SK-N-SH (cell line): ENCODE measurements around the gene SPATA12. TPM values are rescaled to one million over a fixed set of nuclear protein-coding genes. Genes with fewer than 3 reads are reported as not detected.

Experiments used
- CTCF ChIA-PET: fragments of 300-600, 350-600 bp; formaldehyde crosslinking; extraction: SDS; loops from one replicate; lab custom pipeline; 2021; lab: Yijun Ruan, JAX
- POLR2A ChIA-PET: fragments of 350-600 bp; sonication (Branson Sonifier 250); formaldehyde crosslinking; extraction: SDS; loops from one replicate; lab custom pipeline; 2020; ENCODE audit warnings: antibody characterized with exemption, inconsistent platforms; lab: Yijun Ruan, JAX
- DNase-seq: peaks from one replicate; pipeline ENCODE4 v3.0.0; 2012
- H2AFZ ChIP-seq: fragments of 200-600 bp; sonication (generic); 2 replicates; pipeline ENCODE4 v1.8.1; 2016; ENCODE audit warnings: antibody characterized with exemption, mild to moderate bottlenecking, low read depth
- H3F3A ChIP-seq: fragments of 200-600 bp; sonication (generic); replicated peaks from 2 replicates; pipeline ENCODE3; 2016; ENCODE audit warnings: antibody characterized with exemption, mild to moderate bottlenecking; ENCODE audit not compliant: insufficient read depth
- H3K27ac ChIP-seq, 2 experiments: fragments of 200-500 bp in 1 of 2; fragments of 200-600 bp in 1 of 2; sonication (Bioruptor generic) in 1 of 2; sonication (generic), shearing (Covaris generic) in 1 of 2; 2 replicates each; pipeline versions ENCODE4 v1.5.1 to v1.6.1; 2014 to 2016; ENCODE audit warnings: low read depth in 2 of 2, inconsistent platforms in 1 of 2, low read length in 1 of 2, mild to moderate bottlenecking in 1 of 2, mixed read lengths in 1 of 2
- H3K27me3 ChIP-seq: fragments of 200-600 bp; sonication (generic), shearing (Covaris generic); 2 replicates; pipeline ENCODE4 v1.6.1; 2016; ENCODE audit warnings: mixed run types; ENCODE audit not compliant: insufficient read depth
- H3K36me3 ChIP-seq, 2 experiments: fragments of 200-500 bp in 1 of 2; fragments of 200-600 bp in 1 of 2; sonication (Bioruptor generic) in 1 of 2; sonication (generic) in 1 of 2; replicated peaks in 1 of 2; 2 replicates each; pipeline versions ENCODE3 to v1.5.1; 2014 to 2016; ENCODE audit warnings: low read length in 1 of 2, mild to moderate bottlenecking in 1 of 2; ENCODE audit not compliant: insufficient read depth in 2 of 2, control insufficient read depth in 1 of 2
- H3K4me1 ChIP-seq, 2 experiments: fragments of 200-500 bp in 1 of 2; fragments of 200-600 bp in 1 of 2; sonication (Bioruptor generic) in 1 of 2; sonication (generic), shearing (Covaris generic) in 1 of 2; 2 replicates each; pipeline versions ENCODE4 v1.5.1 to v1.6.1; 2014 to 2016; ENCODE audit warnings: low read depth in 1 of 2, low read length in 1 of 2, mixed run types in 1 of 2; ENCODE audit not compliant: insufficient read depth in 2 of 2, control insufficient read depth in 1 of 2
- H3K4me2 ChIP-seq: fragments of 200-600 bp; sonication (generic), shearing (Covaris generic); 2 replicates; pipeline ENCODE4 v1.6.1; 2017; ENCODE audit warnings: mixed run types
- H3K4me3 ChIP-seq, 2 experiments: fragments of 200-500 bp in 1 of 2; fragments of 200-600 bp in 1 of 2; sonication (Bioruptor generic) in 1 of 2; sonication (generic), shearing (Covaris generic) in 1 of 2; 2 replicates each; pipeline versions ENCODE4 v1.5.1 to v1.8.1; 2014 to 2016; ENCODE audit warnings: low read depth in 2 of 2, inconsistent platforms in 1 of 2, low read length in 1 of 2, mild to moderate bottlenecking in 1 of 2, mixed read lengths in 1 of 2, moderate library complexity in 1 of 2
- H3K79me2 ChIP-seq: fragments of 200-600 bp; sonication (generic); 2 replicates; pipeline ENCODE4 v1.8.1; 2017; ENCODE audit warnings: mild to moderate bottlenecking; ENCODE audit not compliant: insufficient read depth
- H3K9ac ChIP-seq: fragments of 200-600 bp; sonication (generic); 2 replicates; pipeline ENCODE4 v1.6.1; 2017; ENCODE audit warnings: mixed run types
- H3K9me2 ChIP-seq: fragments of 200-600 bp; sonication (generic); 2 replicates; pipeline ENCODE4 v1.6.1; 2017; ENCODE audit warnings: mixed run types
- H3K9me3 ChIP-seq: fragments of 200-600 bp; sonication (generic); 2 replicates; pipeline ENCODE4 v1.6.1; 2017; ENCODE audit warnings: mixed run types, mild to moderate bottlenecking, moderate library complexity
- H4K20me1 ChIP-seq: fragments of 200-600 bp; sonication (generic); 2 replicates; pipeline ENCODE4 v1.6.1; 2017; ENCODE audit warnings: mild to moderate bottlenecking, mixed run types; ENCODE audit not compliant: insufficient read depth
- ELF1 ChIP-seq: IDR thresholded peaks from 2 replicates; pipeline ENCODE4 v1.4.0; 2012
- EP300 ChIP-seq, 2 experiments: IDR thresholded peaks; 2 replicates each; pipeline versions ENCODE4 v1.4.0 to v1.6.1; 2012; ENCODE audit warnings: borderline replicate concordance in 1 of 2, low read depth in 1 of 2, low read length in 1 of 2
- EZH2phosphoT487 ChIP-seq: fragments of 200-600 bp; sonication (generic); IDR thresholded peaks from 2 replicates; pipeline ENCODE4 v1.6.1; 2017; ENCODE audit warnings: low read depth, mixed run types, mild to moderate bottlenecking, antibody characterized with exemption, moderate library complexity, borderline replicate concordance
- FOSL2 ChIP-seq: IDR thresholded peaks from 2 replicates; pipeline ENCODE4 v1.4.0; 2012; ENCODE audit warnings: low read depth, mild to moderate bottlenecking, moderate library complexity, borderline replicate concordance
- FOXJ3 ChIP-seq: sonication (generic); formaldehyde crosslinking; IDR thresholded peaks from 2 replicates; pipeline ENCODE4 v1.5.1; 2020; ENCODE audit warnings: mild to moderate bottlenecking, missing genetic modification reagents
- GABPA ChIP-seq: IDR thresholded peaks from 2 replicates; pipeline ENCODE4 v1.4.0; 2012; ENCODE audit warnings: low read depth, mild to moderate bottlenecking
- MEF2A ChIP-seq: IDR thresholded peaks from 2 replicates; pipeline ENCODE4 v1.4.0; 2012; ENCODE audit warnings: low read depth, borderline replicate concordance
- NRF1 ChIP-seq: IDR thresholded peaks from 2 replicates; pipeline ENCODE4 v1.6.1; 2012; ENCODE audit warnings: low read depth, mild to moderate bottlenecking, low read length
- POLR2AphosphoS5 ChIP-seq: IDR thresholded peaks from 2 replicates; pipeline ENCODE4 v1.6.1; 2012; ENCODE audit warnings: low read depth, low read length
- SMC3 ChIP-seq: IDR thresholded peaks from 2 replicates; pipeline ENCODE4 v1.6.1; 2012; ENCODE audit warnings: low read depth, low read length, improper control_type of control experiment
- TCF12 ChIP-seq: IDR thresholded peaks from 2 replicates; pipeline ENCODE4 v1.4.0; 2012
- TEAD4 ChIP-seq: IDR thresholded peaks from 2 replicates; pipeline ENCODE4 v1.4.0; 2012; ENCODE audit warnings: mild to moderate bottlenecking, borderline replicate concordance; ENCODE audit not compliant: insufficient read depth
- YY1 ChIP-seq: IDR thresholded peaks from 2 replicates; pipeline ENCODE4 v1.4.0; 2012; ENCODE audit warnings: low read depth, mild to moderate bottlenecking
- WGBS: methylation state at CpG from one replicate; pipeline ENCODE4 v1.1.6; 2017; ENCODE audit warnings: low lambda C conversion rate; 5-methylcytosine and 5-hydroxymethylcytosine counted together
- polyA plus RNA-seq, 3 experiments: library from polyadenylated mRNA; depleted of rRNA; stranded (reverse); fragments of >200 nt; gene quantifications; 2 replicates each; pipeline ENCODE4 v1.2.3, GENCODE V29; 2012
- TF ChIP-seq, protein P1 (sequence below): fragments of 150-350 bp; IDR thresholded peaks from 2 replicates; pipeline ENCODE4 v1.6.1; 2017; ENCODE audit warnings: antibody characterized with exemption, low read length, low read depth, borderline replicate concordance
- TF ChIP-seq, protein P2 (sequence below): IDR thresholded peaks from 2 replicates; pipeline ENCODE4 v1.4.0; 2012; ENCODE audit warnings: low read depth, borderline replicate concordance
- TF ChIP-seq, protein P3 (sequence below): IDR thresholded peaks from 2 replicates; pipeline ENCODE4 v1.4.0; 2012; ENCODE audit warnings: low read depth
- TF ChIP-seq, protein P4 (sequence below): fragments of 200-600 bp; sonication (generic); IDR thresholded peaks from 2 replicates; pipeline ENCODE4 v1.6.1; 2017; ENCODE audit warnings: antibody characterized with exemption, mild to moderate bottlenecking, moderate library complexity

Gene SPATA12
- polyA plus RNA-seq, 1 of the 3 experiments (the other 2 are of a cell fraction): 0.33 TPM

DNA sequence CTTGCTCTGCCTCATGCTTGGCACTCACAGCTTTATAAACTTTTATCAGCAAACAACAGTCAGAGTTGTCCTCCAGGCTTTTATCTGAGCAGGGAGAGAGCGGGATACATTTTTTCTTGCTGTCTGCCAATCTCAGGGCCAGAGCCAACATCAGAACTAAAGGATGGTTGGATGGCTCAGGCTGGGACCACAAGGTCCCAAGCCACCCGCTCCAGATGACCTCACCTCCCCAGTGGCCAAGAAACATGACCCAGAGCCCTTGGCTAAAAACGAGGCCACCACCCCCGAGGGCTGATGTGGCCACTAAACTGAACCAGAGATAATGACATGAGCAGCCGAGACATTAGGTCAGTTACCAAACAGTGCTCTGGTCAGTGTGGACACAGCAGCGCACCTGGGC, 18.8 kb upstream of the SPATA12 start:
- no peaks in the 10 kb centered on the region for H3F3A ChIP-seq
- no peaks in the 10 kb centered on the region for H4K20me1 ChIP-seq
- DNase-seq: no peak
- no peaks in the 10 kb centered on the region for H3K79me2 ChIP-seq
- 72% methylated on average over 6 of the region's 6 CpGs for WGBS
- ChIA-PET POLR2A (no interaction called here), CTCF (interaction anchor here (1.1 kb wide), 1 partner anchor 46 kb away, joined by 3 read pairs; no protein-coding TSS in a partner anchor)
- H2AFZ ChIP-seq: no peak overlapping the region
- peaks cover 0 to 10% of the 10 kb centered on the region in 2 experiments; a peak in 1 of 4 replicates for H3K4me1 ChIP-seq
- no peaks in the 10 kb centered on the region for H3K36me3 ChIP-seq
- no peaks in the 10 kb centered on the region for H3K27me3 ChIP-seq
- no peaks in the 10 kb centered on the region for H3K9me2 ChIP-seq
- no peak for TF ChIP-seq FOXJ3 (CRISPR knock-in tag)
- TF ChIP-seq ELF1: no peak
- TF ChIP-seq, protein P1, sequence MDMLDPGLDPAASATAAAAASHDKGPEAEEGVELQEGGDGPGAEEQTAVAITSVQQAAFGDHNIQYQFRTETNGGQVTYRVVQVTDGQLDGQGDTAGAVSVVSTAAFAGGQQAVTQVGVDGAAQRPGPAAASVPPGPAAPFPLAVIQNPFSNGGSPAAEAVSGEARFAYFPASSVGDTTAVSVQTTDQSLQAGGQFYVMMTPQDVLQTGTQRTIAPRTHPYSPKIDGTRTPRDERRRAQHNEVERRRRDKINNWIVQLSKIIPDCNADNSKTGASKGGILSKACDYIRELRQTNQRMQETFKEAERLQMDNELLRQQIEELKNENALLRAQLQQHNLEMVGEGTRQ: no peak
- TF ChIP-seq YY1: no peak
- no peak for TF ChIP-seq EP300 (IDR thresholded peaks at IDR 0.05; ENCODE audit: borderline replicate concordance in 1 of 2, low read depth in 1 of 2, low read length in 1 of 2)
- TF ChIP-seq GABPA: no peak
- TF ChIP-seq MEF2A: no peak
- TF ChIP-seq, protein P2, sequence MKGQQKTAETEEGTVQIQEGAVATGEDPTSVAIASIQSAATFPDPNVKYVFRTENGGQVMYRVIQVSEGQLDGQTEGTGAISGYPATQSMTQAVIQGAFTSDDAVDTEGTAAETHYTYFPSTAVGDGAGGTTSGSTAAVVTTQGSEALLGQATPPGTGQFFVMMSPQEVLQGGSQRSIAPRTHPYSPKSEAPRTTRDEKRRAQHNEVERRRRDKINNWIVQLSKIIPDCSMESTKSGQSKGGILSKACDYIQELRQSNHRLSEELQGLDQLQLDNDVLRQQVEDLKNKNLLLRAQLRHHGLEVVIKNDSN: no peak
- TF ChIP-seq SMC3: no peak
- no peak for TF ChIP-seq TEAD4
- TF ChIP-seq EZH2phosphoT487: no peak
- TF ChIP-seq POLR2AphosphoS5: no peak
- TF ChIP-seq, protein P3, sequence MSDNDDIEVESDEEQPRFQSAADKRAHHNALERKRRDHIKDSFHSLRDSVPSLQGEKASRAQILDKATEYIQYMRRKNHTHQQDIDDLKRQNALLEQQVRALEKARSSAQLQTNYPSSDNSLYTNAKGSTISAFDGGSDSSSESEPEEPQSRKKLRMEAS: no peak
- TF ChIP-seq, protein P4, sequence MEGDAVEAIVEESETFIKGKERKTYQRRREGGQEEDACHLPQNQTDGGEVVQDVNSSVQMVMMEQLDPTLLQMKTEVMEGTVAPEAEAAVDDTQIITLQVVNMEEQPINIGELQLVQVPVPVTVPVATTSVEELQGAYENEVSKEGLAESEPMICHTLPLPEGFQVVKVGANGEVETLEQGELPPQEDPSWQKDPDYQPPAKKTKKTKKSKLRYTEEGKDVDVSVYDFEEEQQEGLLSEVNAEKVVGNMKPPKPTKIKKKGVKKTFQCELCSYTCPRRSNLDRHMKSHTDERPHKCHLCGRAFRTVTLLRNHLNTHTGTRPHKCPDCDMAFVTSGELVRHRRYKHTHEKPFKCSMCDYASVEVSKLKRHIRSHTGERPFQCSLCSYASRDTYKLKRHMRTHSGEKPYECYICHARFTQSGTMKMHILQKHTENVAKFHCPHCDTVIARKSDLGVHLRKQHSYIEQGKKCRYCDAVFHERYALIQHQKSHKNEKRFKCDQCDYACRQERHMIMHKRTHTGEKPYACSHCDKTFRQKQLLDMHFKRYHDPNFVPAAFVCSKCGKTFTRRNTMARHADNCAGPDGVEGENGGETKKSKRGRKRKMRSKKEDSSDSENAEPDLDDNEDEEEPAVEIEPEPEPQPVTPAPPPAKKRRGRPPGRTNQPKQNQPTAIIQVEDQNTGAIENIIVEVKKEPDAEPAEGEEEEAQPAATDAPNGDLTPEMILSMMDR: no peak
- no peak for TF ChIP-seq TCF12
- no peak for TF ChIP-seq FOSL2
- no peak for TF ChIP-seq NRF1
- H3K4me3 ChIP-seq: no peak overlapping the region
- no peak overlapping the region for H3K27ac ChIP-seq
- H3K9ac ChIP-seq: no peak overlapping the region
- H3K9me3 ChIP-seq: no peaks in the 10 kb centered on the region
- no peak overlapping the region for H3K4me2 ChIP-seq
